Measurements from ENCODE around the gene TMEM181.

The TMEM181 gene

DNA sequence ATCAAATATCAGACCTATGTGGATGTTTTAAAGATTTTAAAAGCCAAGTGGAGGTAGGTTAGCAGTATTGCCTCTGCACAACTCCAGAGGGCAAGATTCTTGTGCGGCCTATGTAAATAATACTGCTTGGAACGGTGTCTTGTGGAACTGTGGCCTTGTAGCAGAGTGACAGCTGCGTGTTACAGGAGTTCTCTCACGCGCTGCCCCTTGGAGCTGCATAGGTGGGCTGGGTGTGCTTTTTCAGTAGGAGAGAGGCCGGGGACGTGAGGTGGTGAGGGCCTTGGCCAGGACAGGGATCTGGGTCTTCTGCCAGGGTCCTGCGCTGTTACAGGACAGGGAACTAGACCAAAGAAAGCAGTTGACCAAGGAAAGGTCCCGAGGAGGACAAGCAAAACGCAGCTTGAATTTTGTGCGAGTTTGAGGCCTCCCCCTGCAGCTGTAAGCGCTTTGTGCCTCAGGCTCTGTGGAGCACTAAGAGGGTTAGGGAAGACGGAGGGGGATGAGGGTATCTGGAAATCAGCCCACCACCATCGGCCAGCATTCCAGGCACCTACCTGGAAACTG, 1.5 kb downstream of the TMEM181 start:
- Histone ChIP-seq H3K9me2 (replicated peaks; ENCODE audit: insufficient read depth, low read length) (no peaks in the 10 kb centered on the region), H2AFZ (ENCODE audit: low read depth, low read length, severe bottlenecking) (no peak overlapping the region), H3K9ac (ENCODE audit: low read length) (peak overlapping the region; percentile 83), H3K27ac (ENCODE audit: low read depth, low read length) (no peak overlapping the region), H3F3A (ENCODE audit: insufficient read depth) (peaks cover 11% of the 10 kb centered on the region), H4K20me1 (ENCODE audit: low read depth, low read length) (peaks cover 5% of the 10 kb centered on the region; the same call in 1 of the 2 replicates), H3K79me2 (ENCODE audit: insufficient read depth, low read length) (peaks cover 55% of the 10 kb centered on the region), H3K9me3 (ENCODE audit: insufficient read depth, low read length) (no peaks in the 10 kb centered on the region), H3K27me3 (ENCODE audit: low read length) (no peaks in the 10 kb centered on the region), H3K4me3 (ENCODE audit: insufficient read depth, low read length, poor library complexity, severe bottlenecking) (peak overlapping the region; percentile 63), H3K4me2 (ENCODE audit: low read depth, low read length, poor library complexity, severe bottlenecking) (peak overlapping the region; percentile 75), H3K36me3 (ENCODE audit: low read length) (no peaks in the 10 kb centered on the region)
- TF ChIP-seq, protein P1, sequence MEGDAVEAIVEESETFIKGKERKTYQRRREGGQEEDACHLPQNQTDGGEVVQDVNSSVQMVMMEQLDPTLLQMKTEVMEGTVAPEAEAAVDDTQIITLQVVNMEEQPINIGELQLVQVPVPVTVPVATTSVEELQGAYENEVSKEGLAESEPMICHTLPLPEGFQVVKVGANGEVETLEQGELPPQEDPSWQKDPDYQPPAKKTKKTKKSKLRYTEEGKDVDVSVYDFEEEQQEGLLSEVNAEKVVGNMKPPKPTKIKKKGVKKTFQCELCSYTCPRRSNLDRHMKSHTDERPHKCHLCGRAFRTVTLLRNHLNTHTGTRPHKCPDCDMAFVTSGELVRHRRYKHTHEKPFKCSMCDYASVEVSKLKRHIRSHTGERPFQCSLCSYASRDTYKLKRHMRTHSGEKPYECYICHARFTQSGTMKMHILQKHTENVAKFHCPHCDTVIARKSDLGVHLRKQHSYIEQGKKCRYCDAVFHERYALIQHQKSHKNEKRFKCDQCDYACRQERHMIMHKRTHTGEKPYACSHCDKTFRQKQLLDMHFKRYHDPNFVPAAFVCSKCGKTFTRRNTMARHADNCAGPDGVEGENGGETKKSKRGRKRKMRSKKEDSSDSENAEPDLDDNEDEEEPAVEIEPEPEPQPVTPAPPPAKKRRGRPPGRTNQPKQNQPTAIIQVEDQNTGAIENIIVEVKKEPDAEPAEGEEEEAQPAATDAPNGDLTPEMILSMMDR (IDR thresholded peaks at IDR 0.05; ENCODE audit: insufficient read depth, low read length, poor library complexity, severe bottlenecking), result no peak

DNA sequence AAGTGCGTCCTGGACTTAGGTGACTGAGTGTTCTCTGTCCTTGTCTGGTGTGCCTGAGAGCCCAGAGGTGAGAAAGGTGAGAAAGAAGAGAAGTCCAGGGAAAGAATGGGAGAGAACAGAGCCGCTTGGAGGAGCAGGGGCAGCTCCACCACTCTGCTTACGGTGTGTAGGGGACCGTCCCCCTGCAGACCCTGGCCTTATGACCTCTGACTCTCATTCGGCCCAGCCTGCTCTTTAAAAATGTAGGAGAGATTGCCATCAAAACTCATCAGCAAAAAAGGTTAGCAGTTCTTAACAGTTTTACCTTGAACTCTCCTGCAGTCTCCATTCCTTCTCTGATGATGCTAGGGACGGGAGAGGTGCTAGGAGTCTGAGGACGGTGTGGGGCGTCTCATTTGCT, 2.0 kb downstream of the TMEM181 start:
- Histone ChIP-seq H2AFZ (ENCODE audit: low read depth, low read length, severe bottlenecking) (no peak overlapping the region), H3K9me2 (replicated peaks; ENCODE audit: insufficient read depth, low read length) (no peaks in the 10 kb centered on the region), H3K79me2 (ENCODE audit: insufficient read depth, low read length) (peaks cover 55% of the 10 kb centered on the region), H3K4me2 (ENCODE audit: low read depth, low read length, poor library complexity, severe bottlenecking) (peak overlapping the region; percentile 75), H3K27me3 (ENCODE audit: low read length) (no peaks in the 10 kb centered on the region), H4K20me1 (ENCODE audit: low read depth, low read length) (peaks cover 5% of the 10 kb centered on the region; the same call in 1 of the 2 replicates), H3K9ac (ENCODE audit: low read length) (no peak overlapping the region), H3K36me3 (ENCODE audit: low read length) (no peaks in the 10 kb centered on the region), H3K4me3 (ENCODE audit: insufficient read depth, low read length, poor library complexity, severe bottlenecking) (no peak overlapping the region), H3K27ac (ENCODE audit: low read depth, low read length) (no peak overlapping the region), H3K9me3 (ENCODE audit: insufficient read depth, low read length) (no peaks in the 10 kb centered on the region), H3F3A (ENCODE audit: insufficient read depth) (peaks cover 11% of the 10 kb centered on the region)
- TF ChIP-seq EZH2phosphoT487 (conservative IDR thresholded peaks at IDR 0.05; ENCODE audit: low read length), result no peak
- TF ChIP-seq, protein P1 (IDR thresholded peaks at IDR 0.05; ENCODE audit: insufficient read depth, low read length, poor library complexity, severe bottlenecking), result no peak

DNA sequence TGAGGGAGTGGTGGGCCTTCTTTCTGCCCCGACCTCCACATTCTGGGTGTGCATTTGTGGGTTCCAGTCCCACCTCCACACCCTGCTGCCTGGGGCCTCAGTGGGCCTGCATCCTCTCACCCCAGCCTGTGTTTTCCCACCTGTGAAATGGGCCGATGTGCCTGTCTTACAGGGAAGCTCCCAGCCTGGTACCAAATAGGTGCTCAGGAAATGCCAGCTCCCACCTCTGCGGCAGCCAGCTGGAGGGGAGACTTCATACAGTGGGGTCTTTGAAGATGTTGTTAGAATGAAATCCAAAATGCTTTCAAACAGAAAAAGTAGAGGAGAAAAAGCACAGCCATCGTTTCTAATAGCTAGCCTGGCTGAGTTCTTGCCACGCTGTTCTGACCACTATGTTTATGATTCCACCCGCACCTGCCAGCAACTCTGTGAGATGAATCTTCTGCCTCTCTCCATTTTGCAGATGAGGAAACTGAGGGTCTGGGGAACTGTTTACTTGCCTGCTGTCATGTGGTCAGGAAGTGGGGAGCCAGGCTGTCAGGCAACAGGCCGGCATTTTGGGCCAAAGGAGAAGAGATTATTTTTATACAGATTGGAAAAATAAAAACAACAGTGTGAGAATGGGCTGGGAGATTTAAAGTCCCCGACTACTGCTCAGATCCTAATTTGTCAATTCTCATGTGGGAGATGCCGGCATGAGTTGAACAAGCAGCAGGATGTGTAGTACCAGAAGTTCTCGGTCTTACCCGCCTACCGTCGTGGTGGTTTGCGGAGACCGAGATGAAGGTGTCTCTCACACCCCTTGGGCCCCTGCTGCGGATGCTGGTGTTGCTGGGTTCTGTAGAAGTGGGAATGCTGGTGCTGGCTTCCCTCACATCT, 4.6 kb downstream of the TMEM181 start:
- H3K27ac ChIP-seq (ENCODE audit: low read depth, low read length), result no peak overlapping the region
- H3K9ac ChIP-seq (ENCODE audit: low read length), result no peak overlapping the region
- peaks cover 68% of the 10 kb centered on the region for H3K79me2 ChIP-seq (ENCODE audit: insufficient read depth, low read length)
- H3K9me2 ChIP-seq (replicated peaks; ENCODE audit: insufficient read depth, low read length), result no peaks in the 10 kb centered on the region
- peaks cover 5% of the 10 kb centered on the region; the same call in 1 of the 2 replicates for H4K20me1 ChIP-seq (ENCODE audit: low read depth, low read length)
- no peaks in the 10 kb centered on the region for H3K27me3 ChIP-seq (ENCODE audit: low read length)
- H3K4me2 ChIP-seq (ENCODE audit: low read depth, low read length, poor library complexity, severe bottlenecking), result no peak overlapping the region
- H3K4me3 ChIP-seq (ENCODE audit: insufficient read depth, low read length, poor library complexity, severe bottlenecking), result no peak overlapping the region
- peaks cover 1% of the 10 kb centered on the region; the same call in 1 of the 2 replicates for H3F3A ChIP-seq (ENCODE audit: insufficient read depth)
- H3K36me3 ChIP-seq (ENCODE audit: low read length), result no peaks in the 10 kb centered on the region
- H2AFZ ChIP-seq (ENCODE audit: low read depth, low read length, severe bottlenecking), result no peak overlapping the region
- TF ChIP-seq, protein P1 (IDR thresholded peaks at IDR 0.05; ENCODE audit: insufficient read depth, low read length, poor library complexity, severe bottlenecking), result no peak
- TF ChIP-seq EZH2phosphoT487 (conservative IDR thresholded peaks at IDR 0.05; ENCODE audit: low read length), result no peak
- no peaks in the 10 kb centered on the region for H3K9me3 ChIP-seq (ENCODE audit: insufficient read depth, low read length)

Data from SU-DHL-6 (cell line).